Measurements from ENCODE around the gene CPED1.

Gene CPED1

GRCh38 chr7:120994512-120995410, 6.2 kb downstream of the CPED1 start (continued):
- TF ChIP-seq ZNF610 (tag by site-specific recombination; IDR thresholded peaks at IDR 0.05; ENCODE audit: borderline replicate concordance) (no peak), PRDM10 (tag by site-specific recombination; IDR thresholded peaks at IDR 0.05) (no peak), ZNF580 (tag by site-specific recombination; IDR thresholded peaks at IDR 0.05) (no peak), ZNF433 (tag by site-specific recombination; IDR thresholded peaks at IDR 0.05; ENCODE audit: low read depth) (no peak)

GRCh38 chr7:120995654-120996053, 7.1 kb downstream of the CPED1 start:
- no peak for TF ChIP-seq ZNF184 (tag by site-specific recombination; IDR thresholded peaks at IDR 0.05)
- TF ChIP-seq ZNF513 (tag by site-specific recombination; IDR thresholded peaks at IDR 0.05): peak; percentile 81
- Histone ChIP-seq H3K4me1 (ENCODE audit: control insufficient read depth, insufficient read depth, low read length) (no peaks in the 10 kb centered on the region), H3K27ac (ENCODE audit: extremely low read depth, low read depth, low read length) (no peak overlapping the region), H3K4me3 (ENCODE audit: low read depth, low read length) (no peak overlapping the region), H3K9me3 (ENCODE audit: control insufficient read depth, insufficient read depth, low read depth, low read length) (no peaks in the 10 kb centered on the region), H3K36me3 (ENCODE audit: control insufficient read depth in 2 of 2, insufficient read depth in 1 of 2, low read length in 2 of 2) (no peaks in the 10 kb centered on the region)
- ChIA-PET CTCF (interaction anchor here (0.6 to 1.4 kb wide), 4 partner anchors 8 to 177 kb away, joined by 3 to 14 read pairs (median 3); partner anchors contain the start of gene CPED1), POLR2A (interaction anchor here (0.7 kb wide), 1 partner anchor 11 kb away, joined by 4 read pairs; no protein-coding TSS in a partner anchor)

- H3K4me1 ChIP-seq (ENCODE audit: control insufficient read depth, insufficient read depth, low read length): no peaks in the 10 kb centered on the region
- ChIA-PET CTCF (interaction anchor here (0.6 to 1.4 kb wide), 2 partner anchors 9 to 178 kb away, joined by 3 to 14 read pairs; partner anchors contain the start of gene CPED1), POLR2A (interaction anchor here (0.7 kb wide), 1 partner anchor 10 kb away, joined by 4 read pairs; no protein-coding TSS in a partner anchor)
- H3K9me3 ChIP-seq (ENCODE audit: control insufficient read depth, insufficient read depth, low read depth, low read length): no peaks in the 10 kb centered on the region
- no peak overlapping the region for H3K4me3 ChIP-seq (ENCODE audit: low read depth, low read length)
- H3K36me3 ChIP-seq (ENCODE audit: control insufficient read depth in 2 of 2, insufficient read depth in 1 of 2, low read length in 2 of 2): no peaks in the 10 kb centered on the region
- no peak overlapping the region for H3K27ac ChIP-seq (ENCODE audit: extremely low read depth, low read depth, low read length)
- no peak for TF ChIP-seq ZNF629 (tag by site-specific recombination; IDR thresholded peaks at IDR 0.05)
- TF ChIP-seq PRDM6 (tag by site-specific recombination; IDR thresholded peaks at IDR 0.05): peak; percentile 43; the same call in 1 of the 2 replicates
These were observed 7.9 kb downstream of the CPED1 start for GRCh38 chr7:120996333-120996987.

GRCh38 chr7:120996988-120997345, 8.5 kb downstream of the CPED1 start:
- no peaks in the 10 kb centered on the region for H3K9me3 ChIP-seq (ENCODE audit: control insufficient read depth, insufficient read depth, low read depth, low read length)
- no peaks in the 10 kb centered on the region for H3K4me1 ChIP-seq (ENCODE audit: control insufficient read depth, insufficient read depth, low read length)
- POLR2A ChIA-PET: no interaction called here
- H3K36me3 ChIP-seq (ENCODE audit: control insufficient read depth in 2 of 2, insufficient read depth in 1 of 2, low read length in 2 of 2): no peaks in the 10 kb centered on the region
- H3K4me3 ChIP-seq (ENCODE audit: low read depth, low read length): no peak overlapping the region
- CTCF ChIA-PET: interaction anchor here (1.4 to 6.1 kb wide), 2 partner anchors 8 to 10 kb away, joined by 14 to 40 read pairs; partner anchors contain the start of gene CPED1
- H3K27ac ChIP-seq (ENCODE audit: extremely low read depth, low read depth, low read length): no peak overlapping the region
- no peak for TF ChIP-seq ZNF114 (tag by site-specific recombination; IDR thresholded peaks at IDR 0.05)
- TF ChIP-seq ZNF785 (tag by site-specific recombination; IDR thresholded peaks at IDR 0.05): no peak
- TF ChIP-seq ZFP69B (tag by site-specific recombination; IDR thresholded peaks at IDR 0.05): no peak
- TF ChIP-seq ZNF530 (tag by site-specific recombination; IDR thresholded peaks at IDR 0.05; ENCODE audit: low read depth): no peak
- no peak for TF ChIP-seq KLF10 (tag by site-specific recombination; IDR thresholded peaks at IDR 0.05)
- no peak for TF ChIP-seq ZNF221 (tag by site-specific recombination; IDR thresholded peaks at IDR 0.05; ENCODE audit: borderline replicate concordance)
- TF ChIP-seq HIC1 (tag by site-specific recombination; IDR thresholded peaks at IDR 0.05): no peak
- TF ChIP-seq ZNF514 (tag by site-specific recombination; IDR thresholded peaks at IDR 0.05): no peak
- TF ChIP-seq ZNF658 (tag by site-specific recombination; IDR thresholded peaks at IDR 0.05): no peak
